Glutamatergic neuron (in vitro differentiated cells): ENCODE data around the gene BMPER. TPM values are rescaled to one million over a fixed set of nuclear protein-coding genes. Genes with fewer than 3 reads are reported as not detected.

Experiments
- DNase-seq: peaks from one replicate; pipeline ENCODE4 v3.0.0; 2022
- H3K27ac Mint-ChIP-seq: one replicate; pipeline ENCODE4 v1.8.0; 2020; ENCODE audit warnings: mild to moderate bottlenecking, mixed read lengths, inconsistent platforms; ENCODE audit not compliant: unreplicated experiment
- H3K27me3 Mint-ChIP-seq: one replicate; pipeline ENCODE4 v1.8.0; 2020; ENCODE audit warnings: mild to moderate bottlenecking, moderate library complexity, mixed read lengths, inconsistent platforms; ENCODE audit not compliant: unreplicated experiment
- H3K36me3 Mint-ChIP-seq: one replicate; pipeline ENCODE4 v1.8.0; 2020; ENCODE audit warnings: mild to moderate bottlenecking, mixed read lengths, inconsistent platforms; ENCODE audit not compliant: unreplicated experiment
- H3K4me1 Mint-ChIP-seq: one replicate; pipeline ENCODE4 v1.8.0; 2020; ENCODE audit warnings: mild to moderate bottlenecking, low read depth, mixed read lengths, inconsistent platforms; ENCODE audit not compliant: unreplicated experiment
- H3K4me3 Mint-ChIP-seq: one replicate; pipeline ENCODE4 v1.8.0; 2020; ENCODE audit warnings: mild to moderate bottlenecking, mixed read lengths, inconsistent platforms; ENCODE audit not compliant: unreplicated experiment
- H3K9me3 Mint-ChIP-seq: one replicate; pipeline ENCODE4 v1.8.0; 2020; ENCODE audit warnings: mild to moderate bottlenecking, moderate library complexity, mixed read lengths, inconsistent platforms; ENCODE audit not compliant: unreplicated experiment
- CTCF ChIP-seq: fragments of 200-600 bp; sonication (generic); IDR thresholded peaks from one replicate; pipeline ENCODE4 v1.5.0; 2021; ENCODE audit not compliant: partially characterized antibody, unreplicated experiment
- total RNA-seq: library from RNA; stranded (reverse); fragmentation: NEBNext Ultra II Directional; extraction: Animal tissue kit (Norgen Biotek cat#: 25700); gene quantifications from one replicate; pipeline ENCODE4 v1.2.1, GENCODE V29; 2021; ENCODE audit not compliant: unreplicated experiment

Gene BMPER
- total RNA-seq, 1 donor from 2014 or later = 16.2 TPM

GRCh38 chr7:33921216-33921938, 16.0 kb downstream of the BMPER start:
- no peak for TF ChIP-seq CTCF
- no peak overlapping the region for H3K4me3 Mint-ChIP-seq
- peaks cover 2% of the 10 kb centered on the region for H3K27me3 Mint-ChIP-seq
- H3K36me3 Mint-ChIP-seq = no peaks in the 10 kb centered on the region
- H3K27ac Mint-ChIP-seq = no peak overlapping the region
- DNase-seq = no peak
- peaks cover 27% of the 10 kb centered on the region for H3K4me1 Mint-ChIP-seq
- peaks cover 5% of the 10 kb centered on the region for H3K9me3 Mint-ChIP-seq

GRCh38 chr7:33922820-33923219, 17.5 kb downstream of the BMPER start:
- Mint-ChIP-seq H3K9me3 (peaks cover 8% of the 10 kb centered on the region), H3K36me3 (no peaks in the 10 kb centered on the region), H3K4me1 (peaks cover 41% of the 10 kb centered on the region), H3K27ac (no peak overlapping the region), H3K4me3 (no peak overlapping the region), H3K27me3 (peaks cover 2% of the 10 kb centered on the region)
- no peak for DNase-seq
- TF ChIP-seq CTCF = no peak

- no peaks in the 10 kb centered on the region for H3K36me3 Mint-ChIP-seq
- peaks cover 2% of the 10 kb centered on the region for H3K27me3 Mint-ChIP-seq
- DNase-seq = no peak
- peaks cover 8% of the 10 kb centered on the region for H3K9me3 Mint-ChIP-seq
- TF ChIP-seq CTCF = no peak
- H3K4me3 Mint-ChIP-seq = no peak overlapping the region
- H3K4me1 Mint-ChIP-seq = peaks cover 40% of the 10 kb centered on the region
- H3K27ac Mint-ChIP-seq = no peak overlapping the region
These were observed 18.3 kb downstream of the BMPER start for GRCh38 chr7:33923440-33924229.

- Mint-ChIP-seq H3K4me3 (no peak overlapping the region), H3K4me1 (peaks cover 37% of the 10 kb centered on the region), H3K36me3 (no peaks in the 10 kb centered on the region), H3K27me3 (peaks cover 2% of the 10 kb centered on the region), H3K27ac (peak overlapping the region; percentile 75), H3K9me3 (peaks cover 8% of the 10 kb centered on the region)
- no peak for DNase-seq
- TF ChIP-seq CTCF = no peak
These were observed 21.2 kb downstream of the BMPER start for GRCh38 chr7:33926535-33926934.

GRCh38 chr7:33928986-33929385, 23.6 kb downstream of the BMPER start:
- no peak for TF ChIP-seq CTCF
- Mint-ChIP-seq H3K4me3 (no peak overlapping the region), H3K27me3 (peaks cover 5% of the 10 kb centered on the region), H3K4me1 (peaks cover 53% of the 10 kb centered on the region), H3K9me3 (peaks cover 4% of the 10 kb centered on the region), H3K36me3 (no peaks in the 10 kb centered on the region), H3K27ac (no peak overlapping the region)
- DNase-seq = no peak
